SH-SY5Y (cell line): Measurements from ENCODE around the gene MAP1B.

ENCODE experiments used
- GATA2 ChIP-seq: IDR thresholded peaks from 2 replicates; pipeline ENCODE4 v1.6.1; 2011; ENCODE audit warnings: mild to moderate bottlenecking, low read depth, low read length
- GATA3 ChIP-seq: IDR thresholded peaks from 2 replicates; pipeline ENCODE4 v1.6.1; 2011; ENCODE audit warnings: low read depth, mild to moderate bottlenecking, low read length, moderate library complexity

DNA sequence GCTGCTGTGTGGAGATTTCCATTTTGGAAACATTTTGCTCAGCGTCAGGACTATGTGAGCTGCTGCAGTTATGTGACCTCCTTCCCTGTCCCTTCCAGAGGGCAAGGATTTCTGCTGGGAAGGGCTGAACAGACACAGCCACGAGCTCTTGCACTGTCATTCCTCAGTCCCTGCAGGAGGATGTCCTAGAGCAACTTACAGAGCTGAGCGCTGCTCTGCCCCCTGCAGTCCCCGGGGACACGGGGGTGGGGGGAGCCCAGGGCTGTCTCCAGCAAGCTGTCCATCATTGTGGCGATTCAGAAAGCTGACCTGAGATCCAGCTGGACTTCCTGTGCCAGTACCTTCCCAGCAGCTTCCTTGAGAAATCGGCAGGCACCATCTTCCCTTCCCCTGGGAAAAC lies 28.0 kb upstream of the MAP1B start:
- TF ChIP-seq GATA3 (no peak), GATA2 (no peak)
